K562 (cell line): ENCODE results near the gene FBRS. TPM values are rescaled to one million over a fixed set of nuclear protein-coding genes. Genes with fewer than 3 reads are reported as not detected.
A peak's percentile ranks its signal among the peaks of the same experiment; 100 is the strongest.

Experiments
- ATF7 ChIP-seq: fragments of 450-650 bp; IDR thresholded peaks from 2 replicates; pipeline ENCODE4 v1.7.1; 2014; ENCODE audit warnings: mild to moderate bottlenecking, moderate library complexity
- CTBP1 ChIP-seq: fragments of 450-650 bp; IDR thresholded peaks from 2 replicates; pipeline ENCODE4 v1.6.1; 2016; ENCODE audit warnings: borderline replicate concordance
- ELF4 ChIP-seq: fragments of 450-650 bp; formaldehyde crosslinking; IDR thresholded peaks from 2 replicates; pipeline ENCODE4 v1.4.0; 2022; ENCODE audit warnings: missing genetic modification characterization
- MBD2 ChIP-seq: sonication (generic); IDR thresholded peaks from 2 replicates; pipeline ENCODE4 v1.6.1; 2016; ENCODE audit warnings: low read depth, borderline replicate concordance
- PHF8 ChIP-seq: fragments of 200-600 bp; sonication (generic); IDR thresholded peaks from 2 replicates; pipeline ENCODE4 v1.6.1; 2012; ENCODE audit warnings: mixed run types, mild to moderate bottlenecking, inconsistent platforms, low read length, moderate library complexity, borderline replicate concordance
- RBFOX2 ChIP-seq: fragments of 200-400 bp; formaldehyde crosslinking; IDR thresholded peaks from 2 replicates; pipeline ENCODE4 v1.6.1; 2017; ENCODE audit warnings: low read depth, mild to moderate bottlenecking, low read length, moderate library complexity
- SMARCE1 ChIP-seq: fragments of 450-650 bp; IDR thresholded peaks from 2 replicates; pipeline ENCODE4 v1.7.1; 2016; ENCODE audit warnings: mild to moderate bottlenecking
- ZBTB17 ChIP-seq: fragments of 450-650 bp; formaldehyde crosslinking; IDR thresholded peaks from 2 replicates; pipeline ENCODE4 v1.4.0; 2020; ENCODE audit warnings: mild to moderate bottlenecking
- polyA plus RNA-seq, 8 experiments: library from polyadenylated mRNA; depleted of rRNA in 4 of 8; stranded (reverse) in 5 of 8; unstranded in 3 of 8; fragments of >200 nt; fragmentation: Nextera tagmentation in 2 of 8; fragmentation: Illumina TruSeq in 1 of 8; extraction: Ambion mirVana in 2 of 8; extraction: Trizol in 1 of 8; gene quantifications; 2 replicates each; pipeline versions ENCODE4 v1.2.1 to v1.2.3, GENCODE V29; 2011 to 2014; ENCODE audit warnings: inconsistent platforms in 1 of 8, missing spikeins in 1 of 8
- total RNA-seq, 7 experiments: library from RNA; depleted of rRNA in 6 of 7; stranded (reverse); fragments of >200 nt in 6 of 7; fragmentation: Illumina TruSeq in 2 of 7; extraction: Trizol in 2 of 7; gene quantifications; 2 replicates each; pipeline versions ENCODE4 v1.2.1 to v1.2.3, GENCODE V29; 2011 to 2021; ENCODE audit warnings: low replicate concordance in 1 of 7
- TF ChIP-seq, protein P1 (sequence below): fragments of 450-650 bp; IDR thresholded peaks from 2 replicates; pipeline ENCODE4 v1.6.1; 2016; ENCODE audit warnings: low read depth
- TF ChIP-seq, protein P2 (sequence below): fragments of 200-800 bp; sonication (Bioruptor generic); IDR thresholded peaks from 2 replicates; pipeline ENCODE4 v1.6.1; 2017; ENCODE audit warnings: missing genetic modification characterization, missing compliant biosample characterization
- TF ChIP-seq, protein P3 (sequence below), 3 experiments: fragments of 200-800 bp in 1 of 3; sonication (Bioruptor generic) in 1 of 3; sonication (generic) in 1 of 3; formaldehyde crosslinking in 1 of 3; IDR thresholded peaks; 2 replicates each; pipeline versions ENCODE4 v1.6.1 to v1.8.0; 2016 to 2022; ENCODE audit warnings: mild to moderate bottlenecking in 2 of 3, missing compliant biosample characterization in 2 of 3, missing genetic modification characterization in 2 of 3, missing genetic modification reagents in 1 of 3
- TF ChIP-seq, protein P4 (sequence below): sonication (generic); formaldehyde crosslinking; IDR thresholded peaks from 2 replicates; pipeline ENCODE4 v1.8.0; 2022; ENCODE audit warnings: mild to moderate bottlenecking, low read depth, missing genetic modification reagents

Gene FBRS
- total and polyA plus RNA-seq, 9 of the 15 experiments (the other 6 are each of a cell fraction or from before 2014, with no cell fraction given), result 0.32 to 59.5 (median 13.1) TPM

DNA sequence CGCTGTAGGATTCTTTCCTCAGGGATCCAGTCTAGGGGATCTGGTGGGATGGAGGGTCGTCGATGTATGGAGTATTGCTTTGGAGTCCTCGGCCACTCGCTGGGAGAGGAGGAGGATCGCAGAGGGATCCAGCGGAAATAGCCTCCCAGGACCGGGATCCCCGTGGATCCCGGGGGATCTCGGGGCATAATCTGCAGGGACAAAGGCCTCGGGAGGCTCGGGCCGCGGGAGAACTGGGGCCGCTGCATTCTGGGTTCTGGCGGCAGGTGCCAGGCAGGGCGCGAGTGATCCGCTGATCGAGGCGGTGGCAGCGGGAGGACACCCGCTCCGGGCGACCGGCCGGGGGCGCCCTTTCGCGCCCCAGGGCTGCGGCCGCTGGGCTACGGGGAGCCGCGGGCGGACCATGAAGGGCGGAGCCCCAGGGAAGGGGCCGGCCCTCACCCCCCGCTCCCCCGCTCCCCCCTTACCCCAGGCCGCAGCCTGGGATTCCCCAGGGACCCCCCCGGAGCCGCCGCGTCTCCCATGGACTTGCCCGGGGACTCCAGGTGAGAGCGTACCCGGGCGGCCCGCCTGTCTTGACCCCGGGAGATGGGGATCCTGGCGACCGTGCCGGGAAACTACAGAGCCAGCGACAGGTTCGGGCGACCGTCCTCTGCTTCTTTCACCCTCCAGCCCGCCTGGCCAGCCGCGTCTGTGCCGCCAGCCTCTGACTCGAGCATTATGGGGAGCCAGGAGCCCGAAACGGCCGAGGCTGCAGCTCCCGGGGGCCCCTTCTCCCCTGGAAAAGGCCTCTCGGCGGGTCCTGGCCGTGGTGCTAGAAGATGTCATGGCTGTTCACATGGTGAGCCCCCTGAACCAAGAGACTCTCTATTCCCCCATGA lies 6.9 kb upstream of the FBRS start (continued):
- TF ChIP-seq PHF8 (peak; percentile 66; the same call in 1 of the 2 replicates), SMARCE1 (0 out of 2 replicates have a peak, but pooled peaks have one; percentile 32), ELF4 (CRISPR knock-in tag) (peak; percentile 60; the same call in 1 of the 2 replicates), RBFOX2 (peak; percentile 87), CTBP1 (peak; percentile 78), ATF7 (peak; percentile 11; the same call in 1 of the 2 replicates), ZBTB17 (CRISPR knock-in tag) (peak; percentile 28; the same call in 1 of the 2 replicates), MBD2 (peak; percentile 17; the same call in 1 of the 2 replicates)
- TF ChIP-seq, protein P1, sequence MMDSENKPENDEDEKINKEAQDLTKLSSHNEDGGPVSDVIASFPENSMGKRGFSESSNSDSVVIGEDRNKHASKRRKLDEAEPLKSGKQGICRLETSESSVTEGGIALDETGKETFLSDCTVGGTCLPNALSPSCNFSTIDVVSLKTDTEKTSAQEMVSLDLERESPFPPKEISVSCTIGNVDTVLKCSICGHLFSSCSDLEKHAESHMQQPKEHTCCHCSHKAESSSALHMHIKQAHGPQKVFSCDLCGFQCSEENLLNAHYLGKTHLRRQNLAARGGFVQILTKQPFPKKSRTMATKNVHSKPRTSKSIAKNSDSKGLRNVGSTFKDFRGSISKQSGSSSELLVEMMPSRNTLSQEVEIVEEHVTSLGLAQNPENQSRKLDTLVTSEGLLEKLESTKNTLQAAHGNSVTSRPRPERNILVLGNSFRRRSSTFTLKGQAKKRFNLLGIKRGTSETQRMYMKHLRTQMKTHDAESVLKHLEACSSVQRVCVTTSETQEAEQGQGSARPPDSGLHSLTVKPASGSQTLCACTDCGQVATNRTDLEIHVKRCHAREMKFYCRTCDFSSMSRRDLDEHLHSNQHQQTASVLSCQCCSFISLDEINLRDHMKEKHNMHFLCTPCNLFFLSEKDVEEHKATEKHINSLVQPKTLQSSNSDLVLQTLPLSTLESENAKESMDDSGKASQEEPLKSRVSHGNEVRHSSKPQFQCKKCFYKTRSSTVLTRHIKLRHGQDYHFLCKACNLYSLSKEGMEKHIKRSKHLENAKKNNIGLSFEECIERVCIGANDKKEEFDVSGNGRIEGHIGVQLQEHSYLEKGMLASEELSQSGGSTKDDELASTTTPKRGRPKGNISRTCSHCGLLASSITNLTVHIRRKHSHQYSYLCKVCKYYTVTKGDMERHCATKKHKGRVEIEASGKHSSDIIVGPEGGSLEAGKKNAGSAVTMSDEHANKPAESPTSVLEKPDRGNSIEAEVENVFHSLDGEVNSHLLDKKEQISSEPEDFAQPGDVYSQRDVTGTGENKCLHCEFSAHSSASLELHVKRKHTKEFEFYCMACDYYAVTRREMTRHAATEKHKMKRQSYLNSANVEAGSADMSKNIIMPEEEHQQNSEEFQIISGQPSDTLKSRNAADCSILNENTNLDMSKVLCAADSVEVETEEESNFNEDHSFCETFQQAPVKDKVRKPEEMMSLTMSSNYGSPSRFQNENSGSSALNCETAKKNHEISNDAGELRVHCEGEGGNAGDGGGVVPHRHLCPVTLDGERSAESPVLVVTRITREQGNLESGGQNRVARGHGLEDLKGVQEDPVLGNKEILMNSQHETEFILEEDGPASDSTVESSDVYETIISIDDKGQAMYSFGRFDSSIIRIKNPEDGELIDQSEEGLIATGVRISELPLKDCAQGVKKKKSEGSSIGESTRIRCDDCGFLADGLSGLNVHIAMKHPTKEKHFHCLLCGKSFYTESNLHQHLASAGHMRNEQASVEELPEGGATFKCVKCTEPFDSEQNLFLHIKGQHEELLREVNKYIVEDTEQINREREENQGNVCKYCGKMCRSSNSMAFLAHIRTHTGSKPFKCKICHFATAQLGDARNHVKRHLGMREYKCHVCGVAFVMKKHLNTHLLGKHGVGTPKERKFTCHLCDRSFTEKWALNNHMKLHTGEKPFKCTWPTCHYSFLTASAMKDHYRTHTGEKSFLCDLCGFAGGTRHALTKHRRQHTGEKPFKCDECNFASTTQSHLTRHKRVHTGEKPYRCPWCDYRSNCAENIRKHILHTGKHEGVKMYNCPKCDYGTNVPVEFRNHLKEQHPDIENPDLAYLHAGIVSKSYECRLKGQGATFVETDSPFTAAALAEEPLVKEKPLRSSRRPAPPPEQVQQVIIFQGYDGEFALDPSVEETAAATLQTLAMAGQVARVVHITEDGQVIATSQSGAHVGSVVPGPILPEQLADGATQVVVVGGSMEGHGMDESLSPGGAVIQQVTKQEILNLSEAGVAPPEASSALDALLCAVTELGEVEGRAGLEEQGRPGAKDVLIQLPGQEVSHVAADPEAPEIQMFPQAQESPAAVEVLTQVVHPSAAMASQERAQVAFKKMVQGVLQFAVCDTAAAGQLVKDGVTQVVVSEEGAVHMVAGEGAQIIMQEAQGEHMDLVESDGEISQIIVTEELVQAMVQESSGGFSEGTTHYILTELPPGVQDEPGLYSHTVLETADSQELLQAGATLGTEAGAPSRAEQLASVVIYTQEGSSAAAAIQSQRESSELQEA, result peak; percentile 70
- TF ChIP-seq, protein P2, sequence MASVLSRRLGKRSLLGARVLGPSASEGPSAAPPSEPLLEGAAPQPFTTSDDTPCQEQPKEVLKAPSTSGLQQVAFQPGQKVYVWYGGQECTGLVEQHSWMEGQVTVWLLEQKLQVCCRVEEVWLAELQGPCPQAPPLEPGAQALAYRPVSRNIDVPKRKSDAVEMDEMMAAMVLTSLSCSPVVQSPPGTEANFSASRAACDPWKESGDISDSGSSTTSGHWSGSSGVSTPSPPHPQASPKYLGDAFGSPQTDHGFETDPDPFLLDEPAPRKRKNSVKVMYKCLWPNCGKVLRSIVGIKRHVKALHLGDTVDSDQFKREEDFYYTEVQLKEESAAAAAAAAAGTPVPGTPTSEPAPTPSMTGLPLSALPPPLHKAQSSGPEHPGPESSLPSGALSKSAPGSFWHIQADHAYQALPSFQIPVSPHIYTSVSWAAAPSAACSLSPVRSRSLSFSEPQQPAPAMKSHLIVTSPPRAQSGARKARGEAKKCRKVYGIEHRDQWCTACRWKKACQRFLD (CRISPR knock-in tag), result peak; percentile 13
- TF ChIP-seq, protein P3, sequence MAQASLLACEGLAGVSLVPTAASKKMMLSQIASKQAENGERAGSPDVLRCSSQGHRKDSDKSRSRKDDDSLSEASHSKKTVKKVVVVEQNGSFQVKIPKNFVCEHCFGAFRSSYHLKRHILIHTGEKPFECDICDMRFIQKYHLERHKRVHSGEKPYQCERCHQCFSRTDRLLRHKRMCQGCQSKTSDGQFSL (CRISPR knock-in tag; IDR thresholded peaks at IDR 0.05), result no peak
- TF ChIP-seq, protein P3 (tag; IDR thresholded peaks at IDR 0.05), result peak in 1 of 2 experiments; percentile 68; a peak in 2 of 4 replicates
- TF ChIP-seq, protein P4, sequence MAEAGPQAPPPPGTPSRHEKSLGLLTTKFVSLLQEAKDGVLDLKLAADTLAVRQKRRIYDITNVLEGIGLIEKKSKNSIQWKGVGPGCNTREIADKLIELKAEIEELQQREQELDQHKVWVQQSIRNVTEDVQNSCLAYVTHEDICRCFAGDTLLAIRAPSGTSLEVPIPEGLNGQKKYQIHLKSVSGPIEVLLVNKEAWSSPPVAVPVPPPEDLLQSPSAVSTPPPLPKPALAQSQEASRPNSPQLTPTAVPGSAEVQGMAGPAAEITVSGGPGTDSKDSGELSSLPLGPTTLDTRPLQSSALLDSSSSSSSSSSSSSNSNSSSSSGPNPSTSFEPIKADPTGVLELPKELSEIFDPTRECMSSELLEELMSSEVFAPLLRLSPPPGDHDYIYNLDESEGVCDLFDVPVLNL (CRISPR knock-in tag), result peak; percentile 90
